Caco-2 (cell line): ENCODE data around the gene SCFD2. TPM values are rescaled to one million over a fixed set of nuclear protein-coding genes. Genes with fewer than 3 reads are reported as not detected.

Source experiments
- BruUV-seq: library from RNA; stranded (reverse); fragments of 400-500 nt; replicated peaks from 2 replicates; lab custom pipeline; 2021; lab: Mats Ljungman, UMichigan
- CTCF ChIA-PET: fragments of 300-600 bp; sonication (Branson Sonifier 250); formaldehyde crosslinking; loops from one replicate; lab custom pipeline; 2022; ENCODE audit warnings: antibody characterized with exemption; lab: Charles Lee
- POLR2A ChIA-PET: fragments of 300-600 bp; sonication (Branson Sonifier 250); formaldehyde crosslinking; loops from one replicate; lab custom pipeline; 2022; ENCODE audit warnings: antibody characterized with exemption; lab: Charles Lee
- DNase-seq, 2 experiments: peaks; one replicate each; pipeline versions ENCODE4 v3.0.0 to v3.0.0-alpha.2; 2020 to 2022
- H3K27me3 ChIP-seq: replicated peaks from 2 replicates; pipeline ENCODE4 v1.6.0; 2011; ENCODE audit warnings: low read length; ENCODE audit not compliant: control insufficient read depth, insufficient read depth
- H3K36me3 ChIP-seq: 2 replicates; pipeline ENCODE4 v1.5.1; 2011; ENCODE audit warnings: low read length; ENCODE audit not compliant: control insufficient read depth, insufficient read depth
- H3K4me1 ChIP-seq: fragments of 250-450 bp; sonication (Bioruptor Pico); 2 replicates; pipeline ENCODE4 v1.5.1; 2020; ENCODE audit warnings: mild to moderate bottlenecking
- H3K4me3 ChIP-seq: 2 replicates; pipeline ENCODE4 v1.5.1; 2011; ENCODE audit warnings: low read depth, mild to moderate bottlenecking, control low read depth, low read length
- H3K9me3 ChIP-seq: fragments of 250-450 bp; sonication (Bioruptor Pico); 2 replicates; pipeline ENCODE4 v1.5.1; 2020; ENCODE audit warnings: mild to moderate bottlenecking, moderate library complexity
- H3K27ac Mint-ChIP-seq: one replicate; pipeline ENCODE4 v1.8.0; 2022; ENCODE audit warnings: mixed read lengths; ENCODE audit not compliant: unreplicated experiment
- H3K27me3 Mint-ChIP-seq: one replicate; pipeline ENCODE4 v1.8.0; 2022; ENCODE audit warnings: mixed read lengths; ENCODE audit not compliant: insufficient read depth, unreplicated experiment
- H3K36me3 Mint-ChIP-seq: one replicate; pipeline ENCODE4 v1.8.0; 2022; ENCODE audit warnings: mild to moderate bottlenecking, mixed read lengths; ENCODE audit not compliant: insufficient read depth, unreplicated experiment
- H3K4me1 Mint-ChIP-seq: one replicate; pipeline ENCODE4 v1.8.0; 2022; ENCODE audit warnings: low read depth, mixed read lengths; ENCODE audit not compliant: unreplicated experiment
- H3K4me3 Mint-ChIP-seq: one replicate; pipeline ENCODE4 v1.8.0; 2022; ENCODE audit warnings: mild to moderate bottlenecking, moderate library complexity, mixed read lengths; ENCODE audit not compliant: unreplicated experiment
- H3K9me3 Mint-ChIP-seq: one replicate; pipeline ENCODE4 v1.8.0; 2022; ENCODE audit warnings: mixed read lengths; ENCODE audit not compliant: unreplicated experiment
- CTCF ChIP-seq, 2 experiments: fragments of 200-600 bp in 1 of 2; IDR thresholded peaks; 1 replicate in 1 of 2; 2 replicates in 1 of 2; pipeline versions ENCODE4 v1.5.1 to v1.8.0; 2011 to 2022; ENCODE audit warnings: antibody characterized with exemption in 1 of 2, control low read depth in 1 of 2, inconsistent platforms in 1 of 2, low read depth in 1 of 2, low read length in 1 of 2, mild to moderate bottlenecking in 1 of 2, moderate library complexity in 1 of 2; ENCODE audit not compliant: insufficient read depth in 1 of 2, severe bottlenecking in 1 of 2, unreplicated experiment in 1 of 2
- intact Hi-C: fragments of 100-400 bp; cut with micrococcal nuclease; formaldehyde crosslinking; loops from one replicate; pipeline ENCODE4 v1.10.0; 2022; ENCODE audit not compliant: unreplicated experiment
- total RNA-seq: library from RNA; stranded (reverse); gene quantifications from 2 replicates; pipeline ENCODE4 v1.2.3, GENCODE V29; 2022

Gene SCFD2
- total RNA-seq, 1 experiment from 2014 or later: 12.2 TPM

GRCh38 chr4:53367721-53368120 lies 1.9 kb upstream of the SCFD2 start:
- Mint-ChIP-seq H3K4me3 (no peak overlapping the region), H3K4me1 (peaks cover 11% of the 10 kb centered on the region), H3K27ac (no peak overlapping the region), H3K9me3 (no peaks in the 10 kb centered on the region), H3K36me3 (peaks cover 12% of the 10 kb centered on the region), H3K27me3 (peaks cover 3% of the 10 kb centered on the region)
- no TSS peak for BruUV-seq
- ChIA-PET POLR2A (no interaction called here), CTCF (no interaction called here)
- Histone ChIP-seq H3K4me1 (peaks cover 9% of the 10 kb centered on the region), H3K9me3 (no peaks in the 10 kb centered on the region), H3K27me3 (no peaks in the 10 kb centered on the region), H3K36me3 (no peaks in the 10 kb centered on the region), H3K4me3 (no peak overlapping the region)
- no peak for TF ChIP-seq CTCF (IDR thresholded peaks at IDR 0.05; ENCODE audit: insufficient read depth in 1 of 2, low read depth in 1 of 2, low read length in 1 of 2, severe bottlenecking in 1 of 2, unreplicated experiment in 1 of 2)
- intact Hi-C loops: no loop called here
- DNase-seq: no peak

DNA sequence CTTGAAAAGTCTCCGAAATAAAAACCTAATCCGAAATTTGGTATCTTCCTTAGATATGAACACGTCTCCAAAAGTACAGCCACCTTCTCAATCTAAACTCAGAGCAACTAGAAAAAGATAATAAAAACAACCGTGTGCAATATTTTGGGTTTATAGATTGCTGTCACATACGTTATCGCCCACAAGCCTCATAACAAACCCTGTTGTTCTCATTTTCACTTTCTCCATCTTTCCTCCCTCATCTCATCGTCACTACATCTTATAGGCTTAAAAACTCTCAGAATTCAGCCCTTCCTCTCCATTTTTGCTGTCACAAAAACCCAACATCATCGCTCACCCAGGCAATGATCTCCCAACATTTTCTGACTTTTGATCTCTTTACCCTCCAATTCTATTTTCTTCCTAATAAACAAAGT lies 448 bp upstream of the SCFD2 start:
- no peak for DNase-seq
- H3K4me3 Mint-ChIP-seq: peak overlapping the region; percentile 97
- no peaks in the 10 kb centered on the region for H3K27me3 ChIP-seq
- peaks cover 9% of the 10 kb centered on the region for H3K4me1 ChIP-seq
- H3K36me3 ChIP-seq: no peaks in the 10 kb centered on the region
- no peaks in the 10 kb centered on the region for H3K9me3 ChIP-seq
- peaks cover 3% of the 10 kb centered on the region for H3K27me3 Mint-ChIP-seq
- peaks cover 21% of the 10 kb centered on the region for H3K4me1 Mint-ChIP-seq
- ChIA-PET POLR2A (interaction anchor here (0.6 to 1.6 kb wide), 2 partner anchors 8 to 47 kb away, joined by 3 to 6 read pairs; no protein-coding TSS in a partner anchor), CTCF (no interaction called here)
- intact Hi-C loops: loop anchor here (1.0 kb wide), 1 partner anchor 11 kb away; the partner anchor contains the start of gene FIP1L1
- H3K4me3 ChIP-seq: peak overlapping the region; percentile 88
- H3K9me3 Mint-ChIP-seq: no peaks in the 10 kb centered on the region
- BruUV-seq: TSS peak; percentile 100
- H3K36me3 Mint-ChIP-seq: peaks cover 12% of the 10 kb centered on the region
- TF ChIP-seq CTCF (IDR thresholded peaks at IDR 0.05; ENCODE audit: insufficient read depth in 1 of 2, low read depth in 1 of 2, low read length in 1 of 2, severe bottlenecking in 1 of 2, unreplicated experiment in 1 of 2): no peak
- H3K27ac Mint-ChIP-seq: peak overlapping the region; percentile 85

DNA sequence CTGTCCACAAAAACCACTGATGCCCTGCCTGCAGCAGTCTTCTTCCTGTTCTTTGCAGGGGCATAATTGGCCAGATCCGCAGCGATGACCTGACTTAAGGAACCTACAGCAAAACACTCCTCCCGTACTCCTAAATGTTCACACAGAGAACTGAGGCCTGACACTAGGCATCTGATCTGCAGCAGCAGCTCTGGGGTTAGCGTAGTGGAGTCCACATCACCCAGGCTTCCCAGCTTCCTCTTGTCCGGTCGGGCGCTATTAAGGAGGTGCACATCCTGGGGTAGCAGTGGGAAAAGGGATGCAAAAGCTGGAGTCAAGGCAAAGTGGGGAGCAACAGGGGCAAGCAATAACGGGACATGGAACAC lies 758 bp downstream of the SCFD2 start:
- ChIA-PET CTCF (interaction anchor here (0.6 kb wide), 1 partner anchor 42 kb away, joined by 3 read pairs; no protein-coding TSS in a partner anchor), POLR2A (interaction anchor here (0.6 to 1.6 kb wide), 2 partner anchors 10 to 167 kb away, joined by 6 to 7 read pairs; no protein-coding TSS in a partner anchor)
- H3K27ac Mint-ChIP-seq: peak overlapping the region; percentile 85
- intact Hi-C loops: no loop called here
- H3K36me3 ChIP-seq: no peaks in the 10 kb centered on the region
- H3K36me3 Mint-ChIP-seq: peaks cover 12% of the 10 kb centered on the region
- H3K4me3 Mint-ChIP-seq: peak overlapping the region; percentile 97
- TF ChIP-seq CTCF (IDR thresholded peaks at IDR 0.05; ENCODE audit: insufficient read depth in 1 of 2, low read depth in 1 of 2, low read length in 1 of 2, severe bottlenecking in 1 of 2, unreplicated experiment in 1 of 2): no peak
- DNase-seq: peak in 1 of 2 experiments; percentile 17
- peaks cover 9% of the 10 kb centered on the region for H3K4me1 ChIP-seq
- peaks cover 3% of the 10 kb centered on the region for H3K27me3 Mint-ChIP-seq
- H3K4me1 Mint-ChIP-seq: peaks cover 21% of the 10 kb centered on the region
- peak overlapping the region; percentile 88 for H3K4me3 ChIP-seq
- no peaks in the 10 kb centered on the region for H3K9me3 Mint-ChIP-seq
- H3K27me3 ChIP-seq: no peaks in the 10 kb centered on the region
- no TSS peak for BruUV-seq
- H3K9me3 ChIP-seq: no peaks in the 10 kb centered on the region
